Measurements from ENCODE around the gene CA10.

CA10 gene

GRCh38 chr17:52049051-52049450, 109.5 kb downstream of the CA10 start:
- no peak for DNase-seq (ENCODE audit: low read depth in 1 of 2, low spot score in 1 of 2)

- DNase-seq (ENCODE audit: low read depth in 1 of 2, low spot score in 1 of 2), result no peak
Observed at GRCh38 chr17:52048137-52048898, 110.2 kb downstream of the CA10 start.

GRCh38 chr17:52047086-52047485, 111.4 kb downstream of the CA10 start:
- DNase-seq (ENCODE audit: low read depth in 1 of 2, low spot score in 1 of 2), result no peak

GRCh38 chr17:52041123-52041617, 117.3 kb downstream of the CA10 start:
- DNase-seq (ENCODE audit: low read depth in 1 of 2, low spot score in 1 of 2), result no peak

GRCh38 chr17:52036416-52036815, 122.1 kb downstream of the CA10 start:
- DNase-seq (ENCODE audit: low read depth in 1 of 2, low spot score in 1 of 2), result no peak

- no peak for DNase-seq (ENCODE audit: low read depth in 1 of 2, low spot score in 1 of 2)
Observed at GRCh38 chr17:52035336-52035915, 123.1 kb downstream of the CA10 start.

- no peak for DNase-seq (ENCODE audit: low read depth in 1 of 2, low spot score in 1 of 2)
Observed at GRCh38 chr17:52032454-52032853, 126.1 kb downstream of the CA10 start.

GRCh38 chr17:52030052-52030451, 128.5 kb downstream of the CA10 start:
- DNase-seq (ENCODE audit: low read depth in 1 of 2, low spot score in 1 of 2), result no peak

GRCh38 chr17:52027620-52028295, 130.8 kb downstream of the CA10 start:
- DNase-seq (ENCODE audit: low read depth in 1 of 2, low spot score in 1 of 2), result no peak

- no peak for DNase-seq (ENCODE audit: low read depth in 1 of 2, low spot score in 1 of 2)
Observed at GRCh38 chr17:52027081-52027480, 131.4 kb downstream of the CA10 start.

- no peak for DNase-seq (ENCODE audit: low read depth in 1 of 2, low spot score in 1 of 2)
Observed at GRCh38 chr17:52026075-52026474, 132.4 kb downstream of the CA10 start.

- no peak for DNase-seq (ENCODE audit: low read depth in 1 of 2, low spot score in 1 of 2)
Observed at GRCh38 chr17:52025236-52025635, 133.3 kb downstream of the CA10 start.

- no peak for DNase-seq (ENCODE audit: low read depth in 1 of 2, low spot score in 1 of 2)
Observed at GRCh38 chr17:52024300-52024870, 134.1 kb downstream of the CA10 start.

GRCh38 chr17:52011064-52011463, 147.4 kb downstream of the CA10 start:
- DNase-seq (ENCODE audit: low read depth in 1 of 2, low spot score in 1 of 2), result no peak

- no peak for DNase-seq (ENCODE audit: low read depth in 1 of 2, low spot score in 1 of 2)
Observed at GRCh38 chr17:51999654-52000053, 158.9 kb downstream of the CA10 start.

- no peak for DNase-seq (ENCODE audit: low read depth in 1 of 2, low spot score in 1 of 2)
Observed at GRCh38 chr17:51997723-51998122, 160.8 kb downstream of the CA10 start.

GRCh38 chr17:51995797-51996403, 162.6 kb downstream of the CA10 start:
- no peak for DNase-seq (ENCODE audit: low read depth in 1 of 2, low spot score in 1 of 2)

- no peak for DNase-seq (ENCODE audit: low read depth in 1 of 2, low spot score in 1 of 2)
Observed at GRCh38 chr17:51992864-51993416, 165.6 kb downstream of the CA10 start.

GRCh38 chr17:51971121-51971520, 187.4 kb downstream of the CA10 start:
- DNase-seq (ENCODE audit: low read depth in 1 of 2, low spot score in 1 of 2), result no peak

GRCh38 chr17:51961689-51962088, 196.8 kb downstream of the CA10 start:
- DNase-seq (ENCODE audit: low read depth in 1 of 2, low spot score in 1 of 2), result no peak

GRCh38 chr17:51957786-51958185, 200.7 kb downstream of the CA10 start:
- DNase-seq (ENCODE audit: low read depth in 1 of 2, low spot score in 1 of 2), result no peak
